GM12874 (cell line): ENCODE results near the gene CMYA5.

Experiments
- CTCF ChIP-seq: IDR thresholded peaks from 2 replicates; pipeline ENCODE4 v1.5.1; 2011; ENCODE audit warnings: low read depth, mild to moderate bottlenecking, control low read depth, low read length, moderate library complexity; ENCODE audit not compliant: insufficient read depth

CMYA5 gene

DNA sequence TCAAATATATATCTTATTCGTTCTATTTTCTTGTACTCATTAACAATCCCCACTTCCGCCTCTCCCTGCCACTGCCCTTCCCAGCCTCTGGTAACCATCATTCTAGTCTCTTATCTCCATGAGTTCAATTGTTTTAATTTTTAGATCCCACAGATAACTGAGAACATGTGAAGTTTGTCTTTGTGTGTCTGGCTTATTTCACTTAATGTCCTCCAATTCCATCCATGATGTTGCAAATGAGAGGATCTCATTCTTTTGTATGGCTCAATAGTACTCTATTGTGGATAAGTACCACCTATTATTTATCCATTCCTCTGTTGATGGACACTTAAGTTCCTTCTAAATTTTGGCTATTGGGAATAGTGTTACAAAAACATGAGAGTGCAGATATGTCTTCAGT is 17.2 kb upstream of the CMYA5 start:
- no peak for TF ChIP-seq CTCF

DNA sequence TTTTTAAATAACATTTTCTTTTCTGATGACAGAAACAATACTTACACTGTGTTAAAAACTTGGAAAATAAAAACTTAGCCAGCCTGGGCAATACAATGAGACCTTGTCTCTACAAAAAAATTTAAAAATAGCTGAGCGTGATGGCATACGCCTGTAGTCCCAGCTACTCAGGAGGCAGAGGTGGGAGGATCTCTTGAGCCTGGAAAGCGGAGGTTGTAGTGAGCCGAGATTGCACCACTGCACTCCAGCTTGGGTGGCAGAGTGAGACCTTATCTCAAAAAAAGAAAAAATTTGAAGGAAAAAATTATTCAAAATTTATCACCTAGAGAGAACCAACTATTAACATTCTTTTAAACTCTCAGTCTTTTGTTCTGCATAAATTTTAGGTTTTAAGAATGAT is 4.9 kb upstream of the CMYA5 start:
- no peak for TF ChIP-seq CTCF

DNA sequence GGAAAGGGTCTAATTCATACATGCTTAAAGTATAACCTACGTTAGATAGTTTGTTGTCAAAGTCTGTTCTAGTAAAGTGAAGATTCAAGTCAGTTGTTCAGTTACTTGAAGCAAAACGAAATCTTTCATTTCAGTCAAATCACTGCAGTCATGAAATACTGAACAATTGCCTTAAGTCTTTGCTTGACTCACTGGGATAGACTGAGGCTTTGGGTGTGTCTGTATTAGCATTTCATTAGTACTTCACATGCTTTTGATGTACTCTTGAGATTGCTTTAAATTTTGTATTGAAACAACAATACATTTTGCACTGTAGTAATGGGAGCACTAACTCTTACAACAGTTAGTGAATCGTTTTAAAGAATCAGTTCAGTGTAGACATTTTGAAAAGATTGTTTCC is 4.0 kb upstream of the CMYA5 start:
- TF ChIP-seq CTCF: no peak

GRCh38 chr5:79686799-79687198 is 2.8 kb upstream of the CMYA5 start:
- TF ChIP-seq CTCF: no peak

- no peak for TF ChIP-seq CTCF
These were observed 1.7 kb upstream of the CMYA5 start for GRCh38 chr5:79687889-79688288.

- TF ChIP-seq CTCF: no peak
These were observed 1.4 kb downstream of the CMYA5 start for GRCh38 chr5:79691007-79691406.

DNA sequence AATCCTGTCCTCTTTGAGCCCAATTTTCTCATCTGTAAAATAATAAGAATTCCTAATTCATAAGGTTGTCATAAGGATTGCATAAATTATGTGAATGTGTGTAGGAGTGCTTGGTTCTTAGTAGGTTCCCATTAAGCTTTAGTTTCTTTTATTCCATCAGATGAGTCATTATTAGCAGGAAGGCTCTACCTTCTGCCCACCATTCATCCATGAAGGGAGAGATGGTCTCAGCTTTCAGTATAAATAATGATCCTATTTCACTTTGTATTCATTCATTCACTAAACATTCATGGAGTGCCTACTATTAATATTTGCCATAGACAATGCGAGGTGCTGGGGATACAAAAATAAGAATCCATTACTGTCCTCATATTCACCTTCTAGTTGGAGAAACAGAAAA is 3.0 kb downstream of the CMYA5 start:
- TF ChIP-seq CTCF: no peak

- no peak for TF ChIP-seq CTCF
These were observed 4.5 kb downstream of the CMYA5 start for GRCh38 chr5:79694183-79694582.
